Panc1 (cell line): Measurements from ENCODE around the gene CNOT6L. TPM values are rescaled to one million over a fixed set of nuclear protein-coding genes. Genes with fewer than 3 reads are reported as not detected.

Experiments
- ATAC-seq: fragments of 200-7000 bp; cut with Tn5 transposase; 2 replicates; pipeline ENCODE4 v1.9.1; 2020; ENCODE audit warnings: mild to moderate bottlenecking, moderate library complexity
- BruUV-seq: library from RNA; stranded (reverse); fragments of 400-500 nt; replicated peaks from 2 replicates; lab custom pipeline; 2021; lab: Mats Ljungman, UMichigan
- CTCF ChIA-PET: fragments of 300-600 bp; sonication (Branson Sonifier 250); formaldehyde crosslinking; loops from one replicate; lab custom pipeline; 2022; ENCODE audit warnings: antibody characterized with exemption; lab: Charles Lee
- POLR2A ChIA-PET: fragments of 300-600 bp; sonication (Branson Sonifier 250); formaldehyde crosslinking; loops from one replicate; lab custom pipeline; 2022; ENCODE audit warnings: antibody characterized with exemption; lab: Charles Lee
- DNase-seq: peaks from one replicate; pipeline ENCODE4 v3.0.0-alpha.2; 2010; ENCODE audit warnings: low read depth, low spot score
- H3K27ac ChIP-seq: 2 replicates; pipeline ENCODE4 v1.5.1; 2011; ENCODE audit warnings: mild to moderate bottlenecking, low read length, inconsistent platforms
- H3K27me3 ChIP-seq: fragments of 200-500 bp; sonication (Bioruptor generic); 2 replicates; pipeline ENCODE4 v1.6.0; 2014; ENCODE audit warnings: low read length, inconsistent platforms; ENCODE audit not compliant: control insufficient read depth, insufficient read depth
- H3K36me3 ChIP-seq: fragments of 200-500 bp; sonication (Bioruptor generic); 2 replicates; pipeline ENCODE4 v1.5.1; 2014; ENCODE audit warnings: inconsistent platforms, mild to moderate bottlenecking, low read length, moderate library complexity; ENCODE audit not compliant: control insufficient read depth, insufficient read depth
- H3K4me1 ChIP-seq: 2 replicates; pipeline ENCODE4 v1.5.1; 2011; ENCODE audit warnings: inconsistent platforms, mild to moderate bottlenecking, low read length, moderate library complexity; ENCODE audit not compliant: control insufficient read depth, insufficient read depth
- H3K4me3 ChIP-seq, 2 experiments: 2 replicates each; pipeline ENCODE4 v1.5.1; 2011 to 2012; ENCODE audit warnings: low read depth in 2 of 2, low read length in 2 of 2, mild to moderate bottlenecking in 2 of 2, inconsistent platforms in 1 of 2, moderate library complexity in 1 of 2
- H3K9me3 ChIP-seq: fragments of 200-500 bp; sonication (Bioruptor generic); 2 replicates; pipeline ENCODE4 v1.5.1; 2014; ENCODE audit warnings: low read depth, mild to moderate bottlenecking, inconsistent platforms, low read length, moderate library complexity; ENCODE audit not compliant: control insufficient read depth, insufficient read depth
- POLR2AphosphoS5 ChIP-seq: IDR thresholded peaks from 2 replicates; pipeline ENCODE4 v1.6.1; 2012; ENCODE audit warnings: mild to moderate bottlenecking, low read depth, low read length, moderate library complexity
- SIN3A ChIP-seq: IDR thresholded peaks from 2 replicates; pipeline ENCODE4 v1.6.1; 2012; ENCODE audit warnings: low read depth, mild to moderate bottlenecking, low read length, moderate library complexity, borderline replicate concordance; ENCODE audit not compliant: insufficient read depth
- TCF7L2 ChIP-seq: IDR thresholded peaks from 2 replicates; pipeline ENCODE4 v1.6.1; 2011; ENCODE audit warnings: mild to moderate bottlenecking, low read depth, low read length, inconsistent platforms
- in situ Hi-C: cut with HindIII; loops from 2 replicates; pipeline ENCODE4 v1.10.0; 2016; ENCODE audit warnings: low sequenced_read_pairs, low pct_unique_long_range_greater_than_20kb
- intact Hi-C: fragments of 100-400 bp; cut with micrococcal nuclease; formaldehyde crosslinking; loops from one replicate; pipeline ENCODE4 v1.10.0; 2022; ENCODE audit not compliant: unreplicated experiment
- total RNA-seq: library from RNA; stranded (reverse); gene quantifications from one replicate; pipeline ENCODE4 v1.2.1, GENCODE V29; 2021; ENCODE audit not compliant: unreplicated experiment
- TF ChIP-seq, protein P1 (sequence below): fragments of 450-650 bp; IDR thresholded peaks from 2 replicates; pipeline ENCODE4 v1.5.1; 2017; ENCODE audit warnings: mild to moderate bottlenecking
- TF ChIP-seq, protein P2 (sequence below), 2 experiments: IDR thresholded peaks; 2 replicates each; pipeline ENCODE4 v1.6.1; 2011 to 2012; ENCODE audit warnings: low read depth in 2 of 2, control low read depth in 1 of 2, low read length in 1 of 2, mild to moderate bottlenecking in 1 of 2, moderate library complexity in 1 of 2; ENCODE audit not compliant: insufficient read depth in 1 of 2

Gene CNOT6L
- total RNA-seq, 1 experiment from 2014 or later, result 18.3 TPM

GRCh38 chr4:77844363-77844762 is 25.2 kb upstream of the CNOT6L start:
- TF ChIP-seq SIN3A (no peak), TCF7L2 (no peak), POLR2AphosphoS5 (no peak)
- TF ChIP-seq, protein P1, sequence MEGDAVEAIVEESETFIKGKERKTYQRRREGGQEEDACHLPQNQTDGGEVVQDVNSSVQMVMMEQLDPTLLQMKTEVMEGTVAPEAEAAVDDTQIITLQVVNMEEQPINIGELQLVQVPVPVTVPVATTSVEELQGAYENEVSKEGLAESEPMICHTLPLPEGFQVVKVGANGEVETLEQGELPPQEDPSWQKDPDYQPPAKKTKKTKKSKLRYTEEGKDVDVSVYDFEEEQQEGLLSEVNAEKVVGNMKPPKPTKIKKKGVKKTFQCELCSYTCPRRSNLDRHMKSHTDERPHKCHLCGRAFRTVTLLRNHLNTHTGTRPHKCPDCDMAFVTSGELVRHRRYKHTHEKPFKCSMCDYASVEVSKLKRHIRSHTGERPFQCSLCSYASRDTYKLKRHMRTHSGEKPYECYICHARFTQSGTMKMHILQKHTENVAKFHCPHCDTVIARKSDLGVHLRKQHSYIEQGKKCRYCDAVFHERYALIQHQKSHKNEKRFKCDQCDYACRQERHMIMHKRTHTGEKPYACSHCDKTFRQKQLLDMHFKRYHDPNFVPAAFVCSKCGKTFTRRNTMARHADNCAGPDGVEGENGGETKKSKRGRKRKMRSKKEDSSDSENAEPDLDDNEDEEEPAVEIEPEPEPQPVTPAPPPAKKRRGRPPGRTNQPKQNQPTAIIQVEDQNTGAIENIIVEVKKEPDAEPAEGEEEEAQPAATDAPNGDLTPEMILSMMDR, result no peak
- TF ChIP-seq, protein P2, sequence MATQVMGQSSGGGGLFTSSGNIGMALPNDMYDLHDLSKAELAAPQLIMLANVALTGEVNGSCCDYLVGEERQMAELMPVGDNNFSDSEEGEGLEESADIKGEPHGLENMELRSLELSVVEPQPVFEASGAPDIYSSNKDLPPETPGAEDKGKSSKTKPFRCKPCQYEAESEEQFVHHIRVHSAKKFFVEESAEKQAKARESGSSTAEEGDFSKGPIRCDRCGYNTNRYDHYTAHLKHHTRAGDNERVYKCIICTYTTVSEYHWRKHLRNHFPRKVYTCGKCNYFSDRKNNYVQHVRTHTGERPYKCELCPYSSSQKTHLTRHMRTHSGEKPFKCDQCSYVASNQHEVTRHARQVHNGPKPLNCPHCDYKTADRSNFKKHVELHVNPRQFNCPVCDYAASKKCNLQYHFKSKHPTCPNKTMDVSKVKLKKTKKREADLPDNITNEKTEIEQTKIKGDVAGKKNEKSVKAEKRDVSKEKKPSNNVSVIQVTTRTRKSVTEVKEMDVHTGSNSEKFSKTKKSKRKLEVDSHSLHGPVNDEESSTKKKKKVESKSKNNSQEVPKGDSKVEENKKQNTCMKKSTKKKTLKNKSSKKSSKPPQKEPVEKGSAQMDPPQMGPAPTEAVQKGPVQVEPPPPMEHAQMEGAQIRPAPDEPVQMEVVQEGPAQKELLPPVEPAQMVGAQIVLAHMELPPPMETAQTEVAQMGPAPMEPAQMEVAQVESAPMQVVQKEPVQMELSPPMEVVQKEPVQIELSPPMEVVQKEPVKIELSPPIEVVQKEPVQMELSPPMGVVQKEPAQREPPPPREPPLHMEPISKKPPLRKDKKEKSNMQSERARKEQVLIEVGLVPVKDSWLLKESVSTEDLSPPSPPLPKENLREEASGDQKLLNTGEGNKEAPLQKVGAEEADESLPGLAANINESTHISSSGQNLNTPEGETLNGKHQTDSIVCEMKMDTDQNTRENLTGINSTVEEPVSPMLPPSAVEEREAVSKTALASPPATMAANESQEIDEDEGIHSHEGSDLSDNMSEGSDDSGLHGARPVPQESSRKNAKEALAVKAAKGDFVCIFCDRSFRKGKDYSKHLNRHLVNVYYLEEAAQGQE (IDR thresholded peaks at IDR 0.05; ENCODE audit: insufficient read depth in 1 of 2, low read depth in 2 of 2, low read length in 1 of 2), result no peak
- ChIA-PET POLR2A (no interaction called here), CTCF (no interaction called here)
- Histone ChIP-seq H3K36me3 (no peaks in the 10 kb centered on the region), H3K4me1 (no peaks in the 10 kb centered on the region), H3K9me3 (no peaks in the 10 kb centered on the region), H3K4me3 (no peak overlapping the region), H3K27ac (no peak overlapping the region), H3K27me3 (no peaks in the 10 kb centered on the region; the same call in 1 of the 2 replicates)
- BruUV-seq, result no TSS peak
- intact Hi-C loops (no loop called here), in situ Hi-C loops (no loop called here)
- ATAC-seq (no peak), DNase-seq (no peak)

GRCh38 chr4:77843628-77844027 is 24.5 kb upstream of the CNOT6L start:
- intact Hi-C loops, result no loop called here

More at GRCh38 chr4:77843628-77844027, 24.5 kb upstream of the CNOT6L start:
- H3K9me3 ChIP-seq, result no peaks in the 10 kb centered on the region
- in situ Hi-C loops, result no loop called here
- H3K27me3 ChIP-seq, result no peaks in the 10 kb centered on the region; the same call in 1 of the 2 replicates
- ChIA-PET POLR2A (no interaction called here), CTCF (no interaction called here)
- H3K27ac ChIP-seq, result no peak overlapping the region
- TF ChIP-seq SIN3A (no peak), POLR2AphosphoS5 (no peak), TCF7L2 (no peak)
- TF ChIP-seq, protein P1, result no peak
- TF ChIP-seq, protein P2 (IDR thresholded peaks at IDR 0.05; ENCODE audit: insufficient read depth in 1 of 2, low read depth in 2 of 2, low read length in 1 of 2), result no peak
- no TSS peak for BruUV-seq
- H3K4me1 ChIP-seq, result no peaks in the 10 kb centered on the region
- ATAC-seq, result no peak
- H3K36me3 ChIP-seq, result no peaks in the 10 kb centered on the region
- no peak overlapping the region for H3K4me3 ChIP-seq
- no peak for DNase-seq
